Activated naive CD8-positive, alpha-beta T cell treated with anti-CD3 and anti-CD28 coated beads for 36 hours (primary cell): ENCODE data around the gene YIF1A. TPM values are rescaled to one million over a fixed set of nuclear protein-coding genes. Genes with fewer than 3 reads are reported as not detected.

ENCODE experiments used
- DNase-seq: peaks from one replicate; pipeline ENCODE4 v3.0.0; 2021
- H3K27ac Mint-ChIP-seq: one replicate; pipeline ENCODE4 v1.8.0; 2022; ENCODE audit warnings: mild to moderate bottlenecking, moderate library complexity, mixed read lengths
- H3K27me3 Mint-ChIP-seq: one replicate; pipeline ENCODE4 v1.8.0; 2022; ENCODE audit warnings: mild to moderate bottlenecking, mixed read lengths
- H3K36me3 Mint-ChIP-seq: one replicate; pipeline ENCODE4 v1.8.0; 2021; ENCODE audit warnings: mild to moderate bottlenecking, mixed read lengths
- H3K4me1 Mint-ChIP-seq: one replicate; pipeline ENCODE4 v1.8.0; 2021; ENCODE audit warnings: mixed read lengths
- H3K4me3 Mint-ChIP-seq: one replicate; pipeline ENCODE4 v1.8.0; 2022; ENCODE audit warnings: mild to moderate bottlenecking, moderate library complexity, mixed read lengths
- H3K9me3 Mint-ChIP-seq: one replicate; pipeline ENCODE4 v1.8.0; 2022; ENCODE audit warnings: mixed read lengths
- total RNA-seq, 2 experiments: library from RNA; stranded (reverse); gene quantifications; one replicate each; pipeline ENCODE4 v1.2.3, GENCODE V29; 2021

Gene YIF1A
- total RNA-seq, 2 experiments from 2014 or later, result 64.1 to 72.4 TPM

- H3K27me3 Mint-ChIP-seq, result peaks cover 3% of the 10 kb centered on the region
- H3K4me1 Mint-ChIP-seq, result no peaks in the 10 kb centered on the region
These were observed 10.2 kb upstream of the YIF1A start for GRCh38 chr11:66299186-66299585.

GRCh38 chr11:66297610-66298009, 8.7 kb upstream of the YIF1A start:
- DNase-seq, result no peak
- H3K4me3 Mint-ChIP-seq, result no peak overlapping the region
- peaks cover 13% of the 10 kb centered on the region for H3K27me3 Mint-ChIP-seq
- peaks cover 3% of the 10 kb centered on the region for H3K4me1 Mint-ChIP-seq
- H3K36me3 Mint-ChIP-seq, result no peaks in the 10 kb centered on the region
- no peak overlapping the region for H3K27ac Mint-ChIP-seq
- H3K9me3 Mint-ChIP-seq, result no peaks in the 10 kb centered on the region

More at GRCh38 chr11:66299186-66299585, 10.2 kb upstream of the YIF1A start:
- H3K4me3 Mint-ChIP-seq, result no peak overlapping the region
- H3K9me3 Mint-ChIP-seq, result no peaks in the 10 kb centered on the region
- no peak overlapping the region for H3K27ac Mint-ChIP-seq
- H3K36me3 Mint-ChIP-seq, result no peaks in the 10 kb centered on the region
- DNase-seq, result no peak

- Mint-ChIP-seq H3K4me3 (no peak overlapping the region), H3K4me1 (peaks cover 10% of the 10 kb centered on the region), H3K27me3 (peaks cover 25% of the 10 kb centered on the region), H3K36me3 (no peaks in the 10 kb centered on the region), H3K9me3 (no peaks in the 10 kb centered on the region), H3K27ac (no peak overlapping the region)
- DNase-seq, result no peak
These were observed 6.0 kb upstream of the YIF1A start for GRCh38 chr11:66294626-66295620.

GRCh38 chr11:66293777-66294625, 5.1 kb upstream of the YIF1A start:
- DNase-seq, result no peak
- Mint-ChIP-seq H3K36me3 (no peaks in the 10 kb centered on the region), H3K27me3 (peaks cover 25% of the 10 kb centered on the region), H3K9me3 (no peaks in the 10 kb centered on the region), H3K4me3 (no peak overlapping the region), H3K4me1 (peaks cover 15% of the 10 kb centered on the region), H3K27ac (no peak overlapping the region)

GRCh38 chr11:66293352-66293751, 4.4 kb upstream of the YIF1A start:
- Mint-ChIP-seq H3K27ac (no peak overlapping the region), H3K36me3 (no peaks in the 10 kb centered on the region), H3K4me3 (no peak overlapping the region), H3K4me1 (peaks cover 15% of the 10 kb centered on the region), H3K9me3 (no peaks in the 10 kb centered on the region), H3K27me3 (peaks cover 25% of the 10 kb centered on the region)
- DNase-seq, result no peak

GRCh38 chr11:66292543-66293332, 3.8 kb upstream of the YIF1A start:
- H3K9me3 Mint-ChIP-seq, result no peaks in the 10 kb centered on the region
- DNase-seq, result no peak
- H3K27ac Mint-ChIP-seq, result no peak overlapping the region
- H3K4me3 Mint-ChIP-seq, result peak overlapping the region; percentile 40
- H3K36me3 Mint-ChIP-seq, result no peaks in the 10 kb centered on the region
- peaks cover 25% of the 10 kb centered on the region for H3K27me3 Mint-ChIP-seq
- peaks cover 15% of the 10 kb centered on the region for H3K4me1 Mint-ChIP-seq

- Mint-ChIP-seq H3K27ac (no peak within 1 kb of the TSS), H3K27me3 (peaks cover 25% of the 10 kb centered on the region), H3K4me3 (peak within 1 kb of the TSS; percentile 40), H3K4me1 (peaks cover 23% of the 10 kb centered on the region), H3K9me3 (no peaks in the 10 kb centered on the region), H3K36me3 (no peaks in the 10 kb centered on the region)
- DNase-seq, result no peak
These were observed 3.0 kb upstream of the YIF1A start, which contains the start of gene TMEM151A for GRCh38 chr11:66291706-66292542. Gene TMEM151A (plus strand): TSS chr11:66291894. CDS start chr11:66292014, 120 bp downstream.

- Mint-ChIP-seq H3K27me3 (peaks cover 25% of the 10 kb centered on the region), H3K4me1 (peaks cover 25% of the 10 kb centered on the region), H3K27ac (no peak overlapping the region), H3K4me3 (no peak overlapping the region), H3K36me3 (no peaks in the 10 kb centered on the region), H3K9me3 (no peaks in the 10 kb centered on the region)
- no peak for DNase-seq
These were observed 2.4 kb upstream of the YIF1A start for GRCh38 chr11:66291303-66291705.

GRCh38 chr11:66290330-66290621, 1.3 kb upstream of the YIF1A start:
- peak overlapping the region; percentile 90 for H3K4me3 Mint-ChIP-seq
- H3K27ac Mint-ChIP-seq, result no peak overlapping the region
- peaks cover 25% of the 10 kb centered on the region for H3K27me3 Mint-ChIP-seq
- H3K4me1 Mint-ChIP-seq, result peaks cover 25% of the 10 kb centered on the region
- no peaks in the 10 kb centered on the region for H3K9me3 Mint-ChIP-seq
- H3K36me3 Mint-ChIP-seq, result peaks cover under 1% of the 10 kb centered on the region
- no peak for DNase-seq

GRCh38 chr11:66289548-66290329, 796 bp upstream of the YIF1A start:
- Mint-ChIP-seq H3K27ac (peak overlapping the region; percentile 86), H3K4me3 (peak overlapping the region; percentile 90), H3K4me1 (peaks cover 25% of the 10 kb centered on the region), H3K36me3 (peaks cover 4% of the 10 kb centered on the region), H3K27me3 (peaks cover 25% of the 10 kb centered on the region), H3K9me3 (no peaks in the 10 kb centered on the region)
- peak; percentile 86 for DNase-seq

- DNase-seq, result no peak
- Mint-ChIP-seq H3K27ac (peak overlapping the region; percentile 79), H3K4me3 (peak overlapping the region; percentile 90), H3K9me3 (no peaks in the 10 kb centered on the region), H3K4me1 (peaks cover 28% of the 10 kb centered on the region), H3K36me3 (peaks cover 8% of the 10 kb centered on the region), H3K27me3 (peaks cover 16% of the 10 kb centered on the region)
These were observed 863 bp downstream of the YIF1A start for GRCh38 chr11:66287889-66288670.

- Mint-ChIP-seq H3K9me3 (no peaks in the 10 kb centered on the region), H3K27me3 (peaks cover 9% of the 10 kb centered on the region), H3K4me3 (peak overlapping the region; percentile 90), H3K36me3 (peaks cover 8% of the 10 kb centered on the region), H3K27ac (no peak overlapping the region), H3K4me1 (peaks cover 29% of the 10 kb centered on the region)
- DNase-seq, result no peak
These were observed 1.6 kb downstream of the YIF1A start for GRCh38 chr11:66287211-66287888.
